ENCODE data around the gene NDUFS4.

- TF ChIP-seq CTCF (IDR thresholded peaks at IDR 0.05; ENCODE audit: low read depth, low read length) = no peak
- TF ChIP-seq MAX (IDR thresholded peaks at IDR 0.05; ENCODE audit: low read depth, low read length) = peak; percentile 49
These were observed at the start of gene NDUFS4 for GRCh38 chr5:53560506-53561191.

All from NB4 (cell line).